GM12878 (cell line): Measurements from ENCODE around the gene CD82.

ENCODE experiments used
- BHLHE40 ChIP-seq, 2 experiments: fragments of 450-650 bp in 1 of 2; IDR thresholded peaks; 2 replicates each; pipeline ENCODE4 v1.6.1; 2011 to 2017; ENCODE audit warnings: low read depth in 2 of 2, borderline replicate concordance in 1 of 2, improper control_type of control experiment in 1 of 2, low read length in 1 of 2, mild to moderate bottlenecking in 1 of 2
- CTCF ChIP-seq, 3 experiments: IDR thresholded peaks in 2 of 3; conservative IDR thresholded peaks in 1 of 3; 2 replicates each; pipeline ENCODE4 v1.5.1; 2011; ENCODE audit warnings: low read depth in 3 of 3, low read length in 3 of 3, mild to moderate bottlenecking in 3 of 3, control low read depth in 2 of 3, moderate library complexity in 2 of 3, inconsistent platforms in 1 of 3, mixed read lengths in 1 of 3; ENCODE audit not compliant: control insufficient read depth in 2 of 3, insufficient read depth in 1 of 3; ENCODE audit errors: extremely low read depth in 1 of 3
- EGR1 ChIP-seq, 2 experiments: IDR thresholded peaks; 1 replicate in 1 of 2; 2 replicates in 1 of 2; pipeline ENCODE4 v1.6.1; 2011 to 2012; ENCODE audit warnings: low read depth in 2 of 2, low read length in 2 of 2, borderline replicate concordance in 1 of 2, mild to moderate bottlenecking in 1 of 2, moderate library complexity in 1 of 2
- EZH2 ChIP-seq: IDR thresholded peaks from 2 replicates; pipeline ENCODE4 v1.6.1; 2012; ENCODE audit warnings: low read depth, mild to moderate bottlenecking, control low read depth, inconsistent platforms, low read length, borderline replicate concordance; ENCODE audit not compliant: control insufficient read depth
- MYC ChIP-seq: IDR thresholded peaks from 2 replicates; pipeline ENCODE4 v1.6.1; 2011; ENCODE audit warnings: mild to moderate bottlenecking, low read length, moderate library complexity, inconsistent platforms; ENCODE audit not compliant: insufficient read depth, insufficient replicate concordance, insufficient read length, severe bottlenecking
- NR2C1 ChIP-seq: fragments of 450-650 bp; IDR thresholded peaks from 2 replicates; pipeline ENCODE4 v1.6.1; 2017; ENCODE audit warnings: antibody characterized with exemption, mild to moderate bottlenecking, moderate library complexity
- POLR2A ChIP-seq: IDR thresholded peaks from 2 replicates; pipeline ENCODE4 v1.6.1; 2011; ENCODE audit warnings: low read depth, mild to moderate bottlenecking, low read length
- SMC3 ChIP-seq: IDR thresholded peaks from 2 replicates; pipeline ENCODE4 v1.6.1; 2011; ENCODE audit warnings: low read length, improper control_type of control experiment, borderline replicate concordance
- TCF12 ChIP-seq: IDR thresholded peaks from 2 replicates; pipeline ENCODE4 v1.6.1; 2011; ENCODE audit warnings: low read depth, mild to moderate bottlenecking, low read length

GRCh38 chr11:44550123-44550522 is 15.3 kb upstream of the CD82 start:
- TF ChIP-seq NR2C1 = no peak
- no peak for TF ChIP-seq TCF12
- TF ChIP-seq EZH2 = no peak
- no peak for TF ChIP-seq CTCF (IDR thresholded peaks at IDR 0.05 in 2 of 3, conservative IDR thresholded peaks at IDR 0.05 in 1 of 3; ENCODE audit: control insufficient read depth in 2 of 3, extremely low read depth in 1 of 3, insufficient read depth in 1 of 3, low read depth in 3 of 3, low read length in 3 of 3)
- no peak for TF ChIP-seq SMC3
- no peak for TF ChIP-seq EGR1 (IDR thresholded peaks at IDR 0.05; ENCODE audit: borderline replicate concordance in 1 of 2, low read depth in 2 of 2, low read length in 2 of 2)
- TF ChIP-seq POLR2A = no peak
- no peak for TF ChIP-seq MYC
- TF ChIP-seq BHLHE40 (IDR thresholded peaks at IDR 0.05; ENCODE audit: borderline replicate concordance in 1 of 2, low read depth in 2 of 2, low read length in 1 of 2) = no peak
